H1 (cell line): Measurements from ENCODE around the gene KDM2A. TPM values are rescaled to one million over a fixed set of nuclear protein-coding genes. Genes with fewer than 3 reads are reported as not detected.

Experiments
- ATF3 ChIP-seq: IDR thresholded peaks from 2 replicates; pipeline ENCODE4 v1.6.1; 2011; ENCODE audit warnings: low read depth, mild to moderate bottlenecking, low read length; ENCODE audit not compliant: insufficient read depth
- BRCA1 ChIP-seq: IDR thresholded peaks from 2 replicates; pipeline ENCODE4 v1.6.1; 2012; ENCODE audit warnings: low read depth, low read length, improper control_type of control experiment
- CEBPB ChIP-seq: IDR thresholded peaks from 2 replicates; pipeline ENCODE4 v1.6.1; 2012; ENCODE audit warnings: low read depth, low read length
- FOSL1 ChIP-seq: IDR thresholded peaks from 2 replicates; pipeline ENCODE4 v1.6.1; 2011; ENCODE audit warnings: mild to moderate bottlenecking, low read depth, low read length, moderate library complexity; ENCODE audit not compliant: insufficient read depth
- MAX ChIP-seq: IDR thresholded peaks from 2 replicates; pipeline ENCODE4 v1.6.1; 2012; ENCODE audit warnings: inconsistent platforms
- POLR2A ChIP-seq, 2 experiments: IDR thresholded peaks; 1 replicate in 1 of 2; 2 replicates in 1 of 2; pipeline ENCODE4 v1.6.1; 2011; ENCODE audit warnings: low read depth in 2 of 2, low read length in 2 of 2, mild to moderate bottlenecking in 2 of 2; ENCODE audit errors: control extremely low read depth in 1 of 2
- RBBP5 ChIP-seq: IDR thresholded peaks from 2 replicates; pipeline ENCODE4 v1.7.1; 2012; ENCODE audit warnings: low read depth, mild to moderate bottlenecking, inconsistent platforms, low read length, moderate library complexity, borderline replicate concordance
- RFX5 ChIP-seq: IDR thresholded peaks from 2 replicates; pipeline ENCODE4 v1.6.1; 2011; ENCODE audit warnings: low read depth, low read length, improper control_type of control experiment, borderline replicate concordance
- SAP30 ChIP-seq: fragments of 300-600 bp; sonication (generic); IDR thresholded peaks from 2 replicates; pipeline ENCODE4 v1.7.1; 2012; ENCODE audit warnings: low read length, moderate library complexity, mild to moderate bottlenecking, inconsistent platforms; ENCODE audit not compliant: insufficient read depth, insufficient replicate concordance
- TAF7 ChIP-seq: optimal IDR thresholded peaks from 2 replicates; pipeline ENCODE3; 2011; ENCODE audit warnings: low read depth, mild to moderate bottlenecking, inconsistent platforms, low read length, moderate library complexity, borderline replicate concordance
- polyA plus RNA-seq, 7 experiments: library from polyadenylated mRNA; depleted of rRNA in 3 of 7; stranded (reverse) in 5 of 7; unstranded in 2 of 7; fragments of >200 nt in 5 of 7; fragments of 200-250 nt in 2 of 7; gene quantifications; 1 replicate in 5 of 7; 2 replicates in 1 of 7; 4 replicates in 1 of 7; pipeline versions ENCODE4 v1.2.1 to v1.2.3, GENCODE V29; 2011 to 2013; ENCODE audit warnings: missing spikeins in 2 of 7, mixed read lengths in 2 of 7
- total RNA-seq: library from RNA; stranded (reverse); fragmentation: NEBNext Ultra II Directional; extraction: Animal tissue kit (Norgen Biotek cat#: 25700); gene quantifications from 2 replicates; pipeline ENCODE4 v1.2.1, GENCODE V29; 2021

The KDM2A gene
- total and polyA plus RNA-seq, 2 of the 8 experiments (the other 6 are each of a cell fraction or from before 2014, with no cell fraction given): 55.4 to 66.2 TPM

GRCh38 chr11:67302571-67303131 lies 183.6 kb downstream of the KDM2A start (continued):
- TF ChIP-seq RFX5 (no peak), SAP30 (peak; percentile 38), MAX (peak; percentile 59), POLR2A (IDR thresholded peaks at IDR 0.05; ENCODE audit: control extremely low read depth in 1 of 2, low read depth in 2 of 2, low read length in 2 of 2) (peak in 1 of 2 experiments; percentile 42; a peak in 2 of 3 replicates), BRCA1 (no peak), FOSL1 (no peak), RBBP5 (no peak), CEBPB (peak; percentile 67), TAF7 (no peak), ATF3 (0 out of 2 replicates have a peak, but pooled peaks have one; percentile 36)
